GM19438 (cell line): Measurements from ENCODE around the gene LIMCH1.
"Not testable (repeated sequence)": the region's sequence is repeated elsewhere in the genome, so short reads cannot be mapped to it uniquely, and the experiment has no call there.

Source experiments
- ATAC-seq: cut with Tn5 transposase; IDR thresholded peaks from one replicate; pipeline ENCODE4 v1.9.1; 2021; ENCODE audit warnings: low read depth; ENCODE audit not compliant: unreplicated experiment

Gene LIMCH1

GRCh38 chr4:41668024-41668423, 130.1 kb downstream of the LIMCH1 start:
- no peak for ATAC-seq

GRCh38 chr4:41670530-41670929, 132.6 kb downstream of the LIMCH1 start:
- ATAC-seq, result no peak

GRCh38 chr4:41670982-41671381, 133.0 kb downstream of the LIMCH1 start:
- no peak for ATAC-seq

- no peak for ATAC-seq
Observed at GRCh38 chr4:41678086-41678816, 140.3 kb downstream of the LIMCH1 start.

GRCh38 chr4:41678951-41679350, 141.0 kb downstream of the LIMCH1 start:
- ATAC-seq, result no peak

- no peak for ATAC-seq
Observed at GRCh38 chr4:41679991-41680390, 142.0 kb downstream of the LIMCH1 start.

GRCh38 chr4:41681054-41681453, 143.1 kb downstream of the LIMCH1 start:
- no peak for ATAC-seq

GRCh38 chr4:41683326-41683725, 145.4 kb downstream of the LIMCH1 start:
- ATAC-seq, result no peak

- no peak for ATAC-seq
Observed at GRCh38 chr4:41686893-41687292, 148.9 kb downstream of the LIMCH1 start.

GRCh38 chr4:41687971-41688370, 150.0 kb downstream of the LIMCH1 start:
- no peak for ATAC-seq

- no peak for ATAC-seq
Observed at GRCh38 chr4:41692717-41693345, 154.9 kb downstream of the LIMCH1 start.

GRCh38 chr4:41693629-41694028, 155.7 kb downstream of the LIMCH1 start:
- no peak for ATAC-seq

GRCh38 chr4:41696131-41696530, 158.2 kb downstream of the LIMCH1 start:
- ATAC-seq, result no peak

GRCh38 chr4:41696763-41697162, 158.8 kb downstream of the LIMCH1 start:
- no peak for ATAC-seq

GRCh38 chr4:41701983-41702382, 164.0 kb downstream of the LIMCH1 start:
- no peak for ATAC-seq

- no peak for ATAC-seq
Observed at GRCh38 chr4:41702770-41703169, 164.8 kb downstream of the LIMCH1 start.

GRCh38 chr4:41703785-41704184, 165.8 kb downstream of the LIMCH1 start:
- ATAC-seq, result no peak

GRCh38 chr4:41709844-41710481, 172.0 kb downstream of the LIMCH1 start:
- ATAC-seq, result no peak

GRCh38 chr4:41711654-41712053, 173.7 kb downstream of the LIMCH1 start:
- not testable (repeated sequence) for ATAC-seq

GRCh38 chr4:41712425-41712824, 174.5 kb downstream of the LIMCH1 start:
- ATAC-seq, result no peak

- ATAC-seq, result no peak
Observed at GRCh38 chr4:41713768-41714167, 175.8 kb downstream of the LIMCH1 start.
